ENCODE measurements around the gene INSIG1.

The INSIG1 gene

GRCh38 chr7:155269766-155270585, 27.7 kb upstream of the INSIG1 start:
- TF ChIP-seq, protein P1, sequence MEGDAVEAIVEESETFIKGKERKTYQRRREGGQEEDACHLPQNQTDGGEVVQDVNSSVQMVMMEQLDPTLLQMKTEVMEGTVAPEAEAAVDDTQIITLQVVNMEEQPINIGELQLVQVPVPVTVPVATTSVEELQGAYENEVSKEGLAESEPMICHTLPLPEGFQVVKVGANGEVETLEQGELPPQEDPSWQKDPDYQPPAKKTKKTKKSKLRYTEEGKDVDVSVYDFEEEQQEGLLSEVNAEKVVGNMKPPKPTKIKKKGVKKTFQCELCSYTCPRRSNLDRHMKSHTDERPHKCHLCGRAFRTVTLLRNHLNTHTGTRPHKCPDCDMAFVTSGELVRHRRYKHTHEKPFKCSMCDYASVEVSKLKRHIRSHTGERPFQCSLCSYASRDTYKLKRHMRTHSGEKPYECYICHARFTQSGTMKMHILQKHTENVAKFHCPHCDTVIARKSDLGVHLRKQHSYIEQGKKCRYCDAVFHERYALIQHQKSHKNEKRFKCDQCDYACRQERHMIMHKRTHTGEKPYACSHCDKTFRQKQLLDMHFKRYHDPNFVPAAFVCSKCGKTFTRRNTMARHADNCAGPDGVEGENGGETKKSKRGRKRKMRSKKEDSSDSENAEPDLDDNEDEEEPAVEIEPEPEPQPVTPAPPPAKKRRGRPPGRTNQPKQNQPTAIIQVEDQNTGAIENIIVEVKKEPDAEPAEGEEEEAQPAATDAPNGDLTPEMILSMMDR (IDR thresholded peaks at IDR 0.05; ENCODE audit: low read depth, low read length), result no peak

DNA sequence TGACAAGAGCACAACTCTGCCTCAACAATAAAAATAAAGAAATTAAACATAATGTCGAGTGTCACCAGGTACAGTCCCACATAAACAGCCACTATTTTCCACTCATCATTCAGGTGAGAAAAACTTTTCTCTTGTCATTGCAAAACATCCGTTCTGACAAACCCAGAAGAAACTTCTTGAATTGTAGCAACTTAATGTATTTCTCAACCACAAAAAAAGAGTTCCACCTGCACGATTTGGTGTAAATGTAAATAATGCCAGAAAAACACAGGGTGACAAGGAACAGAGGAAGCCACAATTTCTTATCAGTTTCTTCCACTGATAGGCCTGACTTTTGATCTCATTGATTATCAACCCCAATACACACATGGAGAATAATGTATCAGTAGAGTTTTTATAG, 26.8 kb upstream of the INSIG1 start:
- no peak overlapping the region for H3K4me3 ChIP-seq (replicated peaks in 1 of 2; ENCODE audit: low read depth in 2 of 2, low read length in 2 of 2)
- TF ChIP-seq, protein P1 (IDR thresholded peaks at IDR 0.05; ENCODE audit: low read depth, low read length), result no peak
- DNase-seq (ENCODE audit: low read depth in 2 of 2), result no peak

More at GRCh38 chr7:155269766-155270585, 27.7 kb upstream of the INSIG1 start:
- no peak overlapping the region for H3K4me3 ChIP-seq (replicated peaks in 1 of 2; ENCODE audit: low read depth in 2 of 2, low read length in 2 of 2)
- DNase-seq (ENCODE audit: low read depth in 2 of 2), result peak; percentile 33 to 92

DNA sequence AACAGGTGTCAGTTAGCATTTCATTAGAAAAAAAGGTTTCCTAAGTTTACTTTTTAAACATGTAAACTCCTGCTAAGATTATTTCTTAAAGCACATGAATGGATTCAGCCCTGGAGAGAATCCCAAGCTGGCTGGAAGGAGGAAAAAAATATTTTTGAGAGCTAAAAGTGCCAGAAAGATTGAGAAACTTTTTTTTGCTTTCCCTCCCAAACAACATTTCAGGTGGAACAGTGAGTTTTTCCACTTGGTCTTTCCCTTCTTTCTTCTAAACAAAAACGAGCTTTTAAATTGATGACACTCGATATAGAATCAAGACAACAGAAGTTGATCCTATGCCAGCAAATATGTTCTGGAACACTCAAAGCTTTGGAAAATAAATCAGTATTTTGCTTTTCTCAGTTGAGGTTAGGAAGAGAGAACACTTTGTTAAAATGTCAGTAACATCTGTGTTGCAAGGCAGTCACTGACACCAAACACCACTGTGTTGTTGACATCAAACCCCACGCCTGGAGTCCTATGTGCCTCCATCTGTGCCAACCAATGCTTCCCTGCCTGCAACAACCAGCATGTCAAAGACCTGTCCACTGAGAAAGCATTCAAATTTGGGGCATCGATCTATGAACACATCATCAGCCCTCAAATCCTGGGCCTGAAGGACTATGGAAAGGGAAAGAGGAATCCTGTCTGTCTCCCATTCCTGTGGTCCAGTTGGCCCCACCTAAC, 22.9 kb upstream of the INSIG1 start:
- H3K4me3 ChIP-seq (replicated peaks in 1 of 2; ENCODE audit: low read depth in 2 of 2, low read length in 2 of 2), result no peak overlapping the region
- DNase-seq (ENCODE audit: low read depth in 2 of 2), result no peak
- TF ChIP-seq, protein P1 (IDR thresholded peaks at IDR 0.05; ENCODE audit: low read depth, low read length), result no peak

DNA sequence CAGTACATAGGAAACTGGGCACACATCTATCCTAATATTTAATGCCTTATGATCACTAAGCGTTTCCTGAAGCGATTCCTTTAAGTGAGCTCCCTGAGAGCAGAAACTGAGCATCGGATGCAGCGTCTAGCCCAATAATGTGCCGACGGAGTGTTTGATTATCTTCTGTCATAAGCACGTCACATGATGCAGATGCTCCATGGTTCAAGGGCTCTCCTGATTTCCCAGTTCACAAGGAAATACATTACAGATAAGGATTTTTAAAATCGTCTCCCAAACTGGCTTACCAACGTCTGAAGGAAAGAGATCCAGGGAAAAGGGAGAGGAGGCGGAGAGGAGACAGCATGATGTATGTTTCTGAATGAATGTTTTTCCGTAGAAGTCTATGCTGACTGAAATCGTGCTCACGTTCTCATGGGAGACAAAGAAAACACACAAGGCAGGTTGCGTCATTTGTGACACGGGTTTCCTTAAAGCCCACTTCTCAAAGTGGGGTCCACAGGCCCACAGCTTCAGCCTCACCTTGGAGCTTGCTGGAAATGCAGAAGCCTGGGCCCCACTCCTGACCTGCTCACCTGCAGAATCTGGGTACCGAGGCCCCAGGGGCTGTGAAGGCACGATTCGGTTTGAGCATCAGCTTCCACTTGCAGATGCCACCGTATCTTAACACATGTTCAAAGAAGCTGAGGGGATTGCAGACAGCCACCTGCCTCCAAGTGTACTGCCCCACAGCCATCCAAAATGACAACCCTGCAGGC, 21.5 kb upstream of the INSIG1 start:
- H3K4me3 ChIP-seq (replicated peaks in 1 of 2; ENCODE audit: low read depth in 2 of 2, low read length in 2 of 2), result no peak overlapping the region
- DNase-seq (ENCODE audit: low read depth in 2 of 2), result peak in 1 of 2 donors; percentile 12
- TF ChIP-seq, protein P1 (IDR thresholded peaks at IDR 0.05; ENCODE audit: low read depth, low read length), result no peak

DNA sequence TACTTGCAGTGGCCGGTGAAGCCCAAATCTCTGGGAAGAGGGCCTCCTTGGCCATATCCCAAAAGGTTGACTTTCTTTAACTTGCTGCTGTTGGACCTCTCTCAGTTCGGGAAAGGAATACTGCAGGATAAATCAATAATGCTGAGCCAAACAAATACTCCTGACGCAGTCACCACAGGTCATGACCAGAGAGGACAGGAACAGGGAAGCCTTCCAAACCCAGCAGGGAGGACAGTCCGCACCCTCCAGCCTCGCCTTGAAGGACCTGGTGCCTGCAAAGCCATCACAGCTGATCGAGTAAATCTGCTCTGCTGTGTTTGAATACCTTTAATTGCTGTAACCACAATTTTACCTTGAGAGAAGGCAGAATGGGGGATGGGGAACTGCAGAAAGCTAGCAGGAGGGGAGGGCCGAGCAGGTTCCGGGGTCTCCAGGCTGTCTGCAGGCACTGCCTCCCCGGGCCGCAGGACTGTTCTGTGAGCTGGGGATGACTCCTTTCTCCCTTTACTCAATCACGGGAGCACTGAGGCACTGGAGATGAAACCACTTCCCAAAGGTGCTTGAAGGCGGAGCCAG, 20.8 kb upstream of the INSIG1 start:
- no peak overlapping the region for H3K4me3 ChIP-seq (replicated peaks in 1 of 2; ENCODE audit: low read depth in 2 of 2, low read length in 2 of 2)
- TF ChIP-seq, protein P1 (IDR thresholded peaks at IDR 0.05; ENCODE audit: low read depth, low read length), result no peak
- no peak for DNase-seq (ENCODE audit: low read depth in 2 of 2)

- no peak overlapping the region for H3K4me3 ChIP-seq (replicated peaks in 1 of 2; ENCODE audit: low read depth in 2 of 2, low read length in 2 of 2)
- peak in 1 of 2 donors; percentile 31 for DNase-seq (ENCODE audit: low read depth in 2 of 2)
- TF ChIP-seq, protein P1 (IDR thresholded peaks at IDR 0.05; ENCODE audit: low read depth, low read length), result no peak
These were observed 20.2 kb upstream of the INSIG1 start for GRCh38 chr7:155277385-155277994.

All from cardiac fibroblast (primary cell).